ENCODE measurements around the gene TRAF2.

The TRAF2 gene

DNA sequence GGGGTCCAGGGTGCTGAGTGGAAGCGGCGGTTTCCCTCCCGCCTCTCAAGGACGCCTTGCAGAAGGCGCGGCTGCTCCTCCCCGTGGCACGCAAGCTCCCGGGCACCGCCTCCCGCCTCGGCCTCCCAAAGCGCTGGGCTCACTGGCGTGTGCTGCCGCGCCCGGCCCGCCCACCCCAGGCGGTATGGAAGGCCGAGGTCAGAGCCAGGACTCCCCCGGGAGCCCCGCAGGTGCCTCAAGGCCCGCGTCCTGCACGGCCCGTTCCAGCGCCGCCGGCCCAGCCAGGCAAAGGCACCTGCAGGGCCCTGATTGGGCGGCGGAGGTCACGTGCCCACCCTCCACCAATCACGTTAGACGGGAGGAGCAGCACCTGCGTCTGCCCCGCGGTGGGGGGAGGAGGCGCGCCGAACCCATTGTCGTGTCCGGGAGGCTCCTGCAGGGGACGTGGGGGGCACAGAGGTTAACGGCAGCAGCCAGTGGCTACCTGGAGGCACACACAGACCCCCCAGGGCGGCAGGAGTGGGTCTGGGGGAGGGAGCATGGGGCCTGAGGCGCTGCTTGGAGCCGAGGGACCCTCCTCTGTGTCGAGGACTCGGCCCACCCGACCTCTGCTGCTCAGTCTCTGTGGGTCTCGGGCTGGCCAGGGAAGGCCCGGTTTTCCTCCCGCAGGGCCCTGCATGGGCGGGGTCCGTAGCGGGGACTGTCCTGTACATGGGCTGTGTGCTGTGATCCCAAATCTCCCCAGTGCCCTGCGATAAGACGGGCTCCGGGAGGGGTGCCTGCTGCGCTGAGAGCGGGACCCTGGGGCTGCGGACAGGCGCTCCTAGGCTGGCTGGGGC lies 63.7 kb downstream of the TRAF2 start:
- peak; percentile 97 for DNase-seq

DNA sequence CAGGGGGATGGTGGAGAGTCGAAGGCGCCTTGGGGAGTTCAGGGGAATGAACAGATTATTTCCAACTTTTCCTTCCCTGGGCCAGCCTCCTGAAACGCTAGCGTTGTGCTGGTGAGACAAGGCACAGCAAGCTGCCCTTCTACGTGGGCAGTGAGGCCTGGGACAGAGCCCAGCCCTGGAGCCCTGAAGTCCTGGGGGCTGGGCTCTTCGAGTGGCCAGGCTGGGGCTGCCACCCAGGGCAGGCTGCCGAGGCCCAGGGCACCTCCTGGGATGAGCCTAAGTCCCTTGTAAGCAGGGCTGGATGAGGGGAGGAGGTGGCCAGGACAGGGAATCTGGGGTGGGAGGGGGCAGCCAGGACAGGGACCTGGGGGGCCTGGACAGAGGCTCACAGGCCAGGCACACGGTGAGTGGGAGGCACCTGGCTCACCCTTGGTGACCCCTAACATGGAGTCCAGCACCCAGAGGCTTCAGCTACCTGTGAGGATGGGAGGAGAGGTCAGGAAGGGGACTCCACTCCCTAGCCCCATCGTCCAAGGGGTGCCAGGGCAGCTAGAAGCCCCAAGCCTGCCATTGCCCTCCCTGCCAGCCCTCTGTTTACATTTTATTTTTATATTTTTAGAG lies 64.5 kb downstream of the TRAF2 start:
- DNase-seq: no peak

DNA sequence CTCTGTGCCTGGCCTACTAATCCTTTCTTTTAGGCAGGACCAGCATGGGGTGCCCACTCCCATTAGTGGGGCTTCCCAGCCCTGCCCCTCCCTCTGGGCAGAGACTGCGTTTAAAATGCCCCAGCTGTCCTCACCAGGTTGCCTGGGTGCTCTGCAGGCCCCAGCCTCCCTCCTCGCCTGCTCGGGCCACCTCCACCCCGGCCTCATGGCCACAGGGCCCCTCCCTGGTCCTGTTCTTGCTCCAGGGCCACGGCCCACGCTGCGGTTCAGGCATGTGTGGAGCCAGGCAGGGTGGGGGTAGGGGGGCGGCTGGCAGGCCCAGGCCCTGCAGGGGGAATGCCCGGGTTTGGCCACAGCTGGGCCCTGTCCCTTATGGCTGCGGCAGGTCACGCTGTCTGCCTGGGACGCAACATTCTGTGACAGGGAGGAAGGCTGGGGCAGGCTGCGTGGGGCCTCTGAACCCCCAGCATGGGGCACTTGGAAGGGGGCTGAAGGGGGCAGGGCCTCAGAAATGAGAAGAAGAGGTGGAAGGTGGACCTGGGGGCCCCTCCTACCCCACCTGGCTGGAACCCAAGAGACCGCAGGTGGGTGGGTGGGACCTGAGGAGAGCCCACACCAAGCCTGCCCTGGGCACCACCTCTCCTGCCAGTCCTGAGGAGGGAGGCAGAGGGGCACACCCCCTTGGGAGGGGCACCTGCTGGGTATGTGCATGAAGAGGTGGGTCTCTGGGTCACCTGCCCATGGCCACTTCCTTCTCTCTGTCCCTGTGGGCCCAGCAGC lies 65.4 kb downstream of the TRAF2 start, which contains the start of gene LCN12:
LCN12 (plus strand) TSS at position 733 of the 780 bp plus-strand sequence. CDS start 55 bp downstream, outside the sequence.
- no peak for DNase-seq

DNA sequence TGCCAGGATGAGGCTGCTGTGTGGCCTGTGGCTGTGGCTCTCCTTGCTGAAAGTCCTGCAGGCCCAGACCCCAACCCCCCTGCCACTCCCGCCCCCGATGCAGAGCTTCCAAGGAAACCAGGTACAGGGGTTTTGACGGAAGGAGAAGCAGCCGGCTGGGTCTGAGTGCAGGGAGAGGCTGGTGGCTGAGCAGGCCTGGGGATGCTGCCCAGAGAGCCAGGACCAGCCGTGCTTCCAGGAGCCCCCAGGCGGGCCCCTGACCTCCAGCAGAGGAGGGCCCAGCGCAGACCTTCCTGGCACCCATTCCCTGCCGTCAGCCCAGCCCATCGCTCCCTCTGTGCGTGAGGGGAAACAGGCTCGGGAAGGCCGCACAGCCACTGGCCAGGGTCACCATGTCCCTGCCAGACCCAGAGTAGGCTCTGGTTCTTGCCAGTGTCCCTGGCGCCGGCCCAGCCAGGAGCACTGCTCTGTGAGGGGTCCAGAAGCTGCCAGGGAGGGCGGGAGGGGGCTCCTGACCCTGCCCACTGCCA lies 66.1 kb downstream of the TRAF2 start:
- DNase-seq: no peak

DNA sequence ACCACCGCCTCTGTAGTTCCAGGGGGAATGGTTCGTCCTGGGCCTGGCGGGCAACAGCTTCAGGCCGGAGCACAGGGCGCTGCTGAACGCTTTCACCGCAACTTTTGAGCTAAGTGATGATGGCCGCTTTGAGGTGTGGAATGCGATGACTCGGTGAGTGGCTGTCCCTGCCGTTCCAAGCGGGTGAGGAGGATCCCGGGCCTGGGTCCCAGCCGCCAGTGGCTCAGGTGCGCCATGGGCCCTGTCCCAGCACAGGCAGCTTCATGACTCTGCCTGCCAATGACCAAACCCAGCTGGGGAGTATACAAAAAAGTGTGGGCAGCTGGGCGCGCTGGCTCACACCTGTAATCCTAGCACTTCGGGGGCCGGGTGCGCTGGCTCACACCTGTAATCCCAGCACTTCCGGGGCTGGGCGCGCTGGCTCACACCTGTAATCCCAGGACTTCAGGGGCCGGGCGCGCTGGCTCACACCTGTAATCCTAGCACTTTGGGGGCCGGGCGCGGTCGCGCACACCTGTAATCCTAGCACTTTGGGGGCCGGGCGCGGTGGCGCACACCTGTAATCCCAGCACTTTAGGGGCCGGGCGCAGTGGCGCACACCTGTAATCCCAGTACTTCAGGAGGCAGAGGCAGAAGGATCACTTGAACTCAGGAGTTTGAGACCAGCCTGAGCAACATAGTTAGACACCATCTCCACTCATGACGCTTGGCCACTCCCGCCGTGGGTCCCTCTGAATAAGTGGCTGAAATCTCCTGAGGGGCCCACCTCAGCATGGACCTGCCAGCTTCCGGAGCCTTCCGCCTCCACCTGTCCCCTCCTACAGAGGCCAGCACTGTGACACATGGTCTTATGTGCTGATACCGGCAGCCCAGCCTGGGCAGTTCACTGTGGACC lies 66.8 kb downstream of the TRAF2 start:
- no peak for DNase-seq

DNA sequence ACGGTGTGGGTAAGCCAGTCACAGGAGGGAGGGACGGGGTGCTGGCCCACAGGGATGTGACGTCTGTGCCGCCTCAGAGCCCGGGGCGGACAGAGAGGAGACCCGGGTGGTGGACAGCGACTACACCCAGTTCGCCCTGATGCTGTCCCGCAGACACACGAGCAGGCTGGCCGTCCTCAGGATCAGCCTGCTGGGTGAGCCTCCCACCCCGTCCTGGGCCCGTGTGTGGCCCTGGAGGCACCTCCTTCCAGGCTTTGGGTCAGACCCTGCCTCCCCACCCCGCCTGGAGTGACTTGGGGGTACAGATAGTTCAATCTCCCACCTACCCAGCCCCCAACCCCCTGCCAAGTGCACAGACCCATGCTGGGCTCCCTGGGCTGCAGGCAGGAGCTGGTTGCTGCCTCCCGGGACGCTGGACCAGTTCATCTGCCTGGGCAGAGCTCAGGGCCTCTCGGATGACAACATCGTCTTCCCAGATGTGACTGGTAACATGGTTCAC lies 67.5 kb downstream of the TRAF2 start:
- no peak for DNase-seq

DNA sequence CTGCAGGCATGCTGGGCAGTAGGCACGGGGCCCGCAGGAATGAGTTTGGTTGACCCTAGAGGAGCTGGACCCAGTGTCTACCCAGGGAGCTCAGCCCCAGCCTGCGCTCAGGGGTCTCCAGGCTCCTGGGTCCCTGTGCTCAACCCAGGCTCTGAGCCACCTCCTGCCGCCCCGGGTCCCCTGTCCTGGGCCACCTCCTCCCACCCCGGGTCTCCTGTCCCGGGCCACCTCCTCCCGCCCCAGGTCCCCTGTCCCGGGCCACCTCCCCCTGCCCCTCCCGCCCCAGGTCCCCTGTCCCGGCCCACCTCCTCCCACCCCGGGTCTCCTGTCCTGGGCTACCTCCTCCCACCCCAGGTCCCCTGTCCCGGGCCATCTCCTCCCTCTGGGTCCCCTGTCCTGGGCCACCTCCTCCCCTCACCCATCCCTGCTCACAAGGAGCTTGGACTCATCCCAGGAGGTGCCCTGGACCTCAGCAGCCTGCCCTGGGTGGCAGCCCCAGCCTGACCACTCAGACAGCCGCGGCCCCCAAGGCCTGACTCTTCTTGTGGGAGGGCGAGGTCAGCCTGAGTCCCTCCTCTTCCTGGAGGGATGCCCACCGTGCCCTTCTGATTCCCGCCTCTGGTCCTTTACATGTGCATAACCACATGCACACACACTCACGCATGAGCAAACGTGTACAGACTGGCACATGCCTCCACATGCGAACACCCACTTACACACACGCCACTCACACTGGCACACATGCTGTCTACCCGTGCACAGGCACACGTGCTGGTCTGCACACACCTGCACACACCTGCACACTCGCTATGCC lies 68.2 kb downstream of the TRAF2 start:
- no peak for DNase-seq

DNA sequence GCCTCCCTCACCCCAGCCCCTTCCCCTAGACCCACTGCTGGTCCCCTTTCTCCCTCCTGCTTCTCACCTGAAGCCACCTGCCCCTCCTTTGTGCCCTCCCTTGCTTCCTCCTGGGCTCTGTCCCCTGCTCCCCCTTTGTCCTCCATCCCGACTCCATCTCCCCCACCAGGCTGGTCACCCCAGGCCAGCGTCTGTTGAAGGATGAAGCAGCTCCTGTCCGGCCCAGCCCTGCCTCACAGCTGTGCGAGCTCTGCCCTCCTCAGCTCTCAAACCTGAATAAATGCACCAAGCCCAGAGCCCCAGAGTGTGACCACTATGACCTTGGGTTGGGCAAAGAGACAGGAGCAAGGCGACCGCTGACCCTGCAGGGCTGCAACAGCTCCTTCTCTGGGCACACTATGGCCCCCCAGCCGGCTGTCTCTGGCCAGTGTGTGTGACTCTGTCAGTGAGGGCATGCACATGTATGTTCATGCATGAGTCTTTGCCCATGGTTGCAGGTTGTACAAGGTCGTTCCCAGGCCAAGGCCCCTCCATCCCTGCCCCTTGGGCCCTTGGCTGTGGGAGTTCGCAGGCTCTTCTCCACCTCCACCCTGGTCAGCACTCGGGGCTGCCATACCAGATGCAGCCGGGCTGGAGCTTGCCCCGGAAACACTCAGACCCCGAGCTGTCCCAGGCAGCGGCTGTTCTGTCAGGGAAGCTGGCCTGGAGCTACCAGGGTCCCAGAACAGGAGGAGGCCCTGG lies 69.1 kb downstream of the TRAF2 start:
- DNase-seq: no peak

DNA sequence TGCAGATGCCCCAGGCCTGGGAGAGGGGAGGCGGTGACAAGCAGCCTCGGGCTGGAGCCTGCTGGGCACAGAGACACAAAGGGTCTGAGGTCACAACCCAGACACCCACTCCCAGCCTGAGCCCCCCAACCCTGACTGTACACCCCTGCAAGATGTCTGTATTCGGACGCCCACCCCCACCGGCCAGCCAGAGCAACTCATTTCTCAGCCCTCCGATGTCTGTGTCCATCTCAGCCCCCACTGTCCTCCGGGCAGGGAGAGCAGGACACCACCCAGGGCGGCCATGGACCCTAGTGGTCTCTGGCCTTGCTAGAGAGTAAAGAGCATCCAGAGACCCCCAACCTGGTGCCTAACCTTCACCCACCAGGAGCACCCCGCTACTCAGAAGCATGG lies 69.6 kb downstream of the TRAF2 start:
- no peak for DNase-seq

DNA sequence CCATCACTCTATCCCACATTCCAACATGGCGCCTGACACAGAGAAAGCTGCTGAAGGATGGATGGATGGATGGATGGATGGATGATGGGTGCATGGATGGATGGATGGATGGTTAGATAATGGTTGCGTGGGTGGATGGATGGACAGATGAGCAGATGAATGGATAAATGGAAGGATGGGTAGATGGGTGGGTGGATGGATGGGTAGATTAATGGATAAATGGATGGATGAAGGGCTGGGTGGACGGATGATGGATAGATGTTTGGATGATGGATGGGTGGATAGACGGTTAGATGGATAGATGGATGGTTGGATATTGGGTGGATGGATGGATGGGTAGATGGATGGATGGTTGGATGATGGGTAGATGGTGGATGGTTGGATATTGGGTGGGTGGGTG lies 70.3 kb downstream of the TRAF2 start:
- DNase-seq: no peak

DNA sequence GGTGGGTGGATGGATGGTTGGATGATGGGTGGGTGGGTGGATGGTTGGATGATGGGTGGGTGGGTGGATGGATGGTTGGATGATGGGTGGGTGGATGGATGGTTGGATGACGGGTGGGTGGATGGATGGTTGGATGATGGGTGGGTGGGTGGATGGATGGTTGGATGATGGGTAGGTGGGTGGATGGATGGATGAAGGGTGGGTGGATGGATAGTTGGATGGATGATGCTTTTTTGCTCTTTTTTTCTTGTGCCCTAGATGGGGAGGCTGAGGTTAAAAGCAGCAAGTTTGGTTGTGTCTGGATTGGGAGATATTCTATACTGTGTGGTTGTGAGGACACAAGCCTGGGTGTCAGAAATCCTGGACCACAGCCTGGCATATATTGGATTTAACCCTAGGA lies 71.1 kb downstream of the TRAF2 start:
- no peak for DNase-seq

DNA sequence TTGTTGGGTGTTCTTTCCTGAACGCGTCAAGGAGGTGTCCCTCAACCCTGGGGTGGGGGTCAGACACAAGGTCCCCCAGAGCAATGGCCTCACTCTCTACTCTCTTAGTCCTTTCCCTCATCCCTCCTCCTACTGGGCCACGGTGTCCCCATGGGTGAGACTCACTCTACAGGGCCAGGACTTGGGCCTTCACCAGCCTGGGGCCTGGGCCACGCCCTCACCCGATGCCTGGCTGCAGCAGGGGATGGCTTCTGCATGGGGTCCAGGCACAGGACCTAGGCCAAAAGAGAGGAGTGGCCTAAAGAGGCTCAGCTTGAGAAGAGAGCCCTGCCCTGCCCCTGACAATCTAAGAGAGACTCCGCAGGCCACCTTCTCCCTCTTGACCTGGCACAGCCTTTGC lies 71.6 kb downstream of the TRAF2 start:
- no peak for DNase-seq

DNA sequence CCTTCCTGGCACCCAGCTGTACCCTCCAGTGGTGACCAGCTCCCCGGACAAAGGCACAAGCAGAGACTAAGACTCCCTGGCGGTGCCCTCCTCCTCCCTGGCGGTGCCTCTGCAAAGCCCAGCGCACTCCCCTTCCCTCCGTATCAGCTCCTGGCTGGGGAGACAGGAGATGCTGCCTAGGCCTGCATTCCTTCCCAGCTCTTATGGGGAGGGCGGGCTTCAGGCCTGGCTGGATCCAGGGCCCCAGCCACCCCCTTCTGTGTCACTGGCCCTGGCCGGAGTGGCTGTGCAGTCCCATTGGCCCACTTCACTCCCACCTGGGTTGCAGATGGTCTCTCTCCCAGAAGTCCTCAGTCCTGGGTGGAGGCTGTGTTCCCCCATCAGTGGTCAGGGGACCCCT lies 72.2 kb downstream of the TRAF2 start:
- no peak for DNase-seq

DNA sequence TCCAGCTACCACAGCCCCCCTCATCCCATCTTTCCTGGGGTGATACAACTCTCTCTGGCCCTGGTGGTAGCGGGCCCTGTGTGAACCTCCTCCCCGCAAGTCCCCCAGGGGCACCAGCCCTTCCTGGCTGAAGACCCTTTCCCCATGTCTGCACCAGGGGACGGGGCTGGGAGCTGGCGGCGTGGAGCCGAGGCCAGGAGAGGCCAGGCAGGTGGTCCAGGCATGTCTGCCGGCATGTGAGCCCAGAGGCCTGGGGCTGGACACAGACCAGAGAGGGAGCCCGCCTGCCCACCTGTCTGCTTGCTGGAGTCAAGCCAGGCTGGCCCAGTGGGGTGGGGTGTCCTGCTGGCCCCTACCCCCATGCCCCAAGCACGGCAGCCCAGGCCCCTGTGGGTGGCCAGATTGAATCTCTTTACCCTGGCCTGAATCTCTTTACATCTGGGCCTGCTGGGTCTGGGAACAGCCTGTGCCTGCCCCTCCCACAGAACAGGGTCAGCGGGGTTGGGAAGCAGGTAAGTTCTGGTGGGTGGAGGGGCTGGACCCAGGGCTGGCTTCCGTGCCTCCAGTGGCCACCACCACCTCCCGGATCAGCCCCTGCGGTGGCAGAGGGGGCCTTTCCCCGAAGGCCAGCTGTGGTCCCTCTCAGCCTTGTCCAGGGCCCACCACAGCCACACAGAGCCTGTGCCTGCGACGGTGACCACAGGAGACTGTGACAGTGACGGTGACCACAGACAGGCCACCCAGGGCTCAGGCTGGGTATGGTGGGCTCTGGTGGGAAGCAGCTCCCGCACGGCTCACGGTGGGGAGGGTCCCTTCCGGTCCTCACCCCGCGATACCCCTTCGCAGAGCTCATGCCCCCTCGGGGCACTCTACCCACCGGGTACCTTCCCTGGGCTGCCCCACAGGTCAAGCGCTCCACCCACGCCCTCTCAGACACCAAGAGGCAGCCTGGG lies 72.9 kb downstream of the TRAF2 start:
- no peak for DNase-seq

DNA sequence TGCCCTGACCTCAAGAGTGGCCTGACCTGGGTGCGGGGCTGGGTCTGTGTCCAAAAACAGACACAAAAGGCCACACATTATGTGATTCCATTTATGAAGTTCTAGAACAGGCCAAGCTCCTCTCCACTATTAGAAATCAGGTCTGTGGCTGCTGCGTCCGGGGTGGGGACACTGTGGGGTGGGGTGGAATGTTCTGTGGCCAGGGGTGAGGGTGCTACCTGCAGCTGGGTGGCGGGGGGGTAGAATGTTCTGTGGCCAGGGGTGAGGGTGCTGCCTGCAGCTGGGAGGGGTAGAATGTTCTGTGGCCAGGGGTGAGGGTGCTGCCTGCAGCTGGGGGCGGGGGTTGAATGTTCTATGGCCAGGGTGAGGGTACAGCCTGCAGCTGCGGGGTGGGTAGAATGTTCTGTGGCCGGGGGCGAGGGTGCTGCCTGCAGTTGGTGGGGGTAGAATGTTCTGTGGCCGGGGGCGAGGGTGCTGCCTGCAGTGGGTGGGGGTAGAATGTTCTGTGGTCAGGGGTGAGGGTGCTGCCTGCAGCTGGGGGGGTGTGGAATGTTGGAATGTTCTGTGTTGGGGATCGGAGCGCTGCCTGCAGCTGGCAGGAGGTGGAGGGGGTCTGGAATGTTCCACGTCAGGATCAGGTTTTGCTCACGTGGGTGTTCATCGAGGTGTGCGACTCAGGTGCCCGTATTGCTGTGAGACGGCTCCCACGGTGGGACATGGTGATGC lies 74.1 kb downstream of the TRAF2 start:
- DNase-seq: no peak

DNA sequence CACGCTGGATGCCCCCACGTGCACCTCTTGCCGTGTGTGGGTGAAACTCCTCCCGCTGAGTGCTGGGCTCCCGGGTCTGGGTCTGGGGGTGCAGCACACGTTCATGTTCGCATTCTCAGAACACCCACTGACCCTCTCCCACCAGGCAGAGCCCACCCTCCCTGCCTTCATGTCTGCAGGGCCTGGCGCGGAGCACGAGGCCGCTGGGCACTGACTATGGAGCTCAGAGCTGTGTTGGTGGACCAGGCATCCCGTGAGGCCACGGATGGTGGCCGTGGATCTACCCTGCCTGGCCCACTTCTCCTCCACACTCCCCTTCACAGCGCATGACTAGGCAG lies 74.6 kb downstream of the TRAF2 start:
- DNase-seq: no peak

DNA sequence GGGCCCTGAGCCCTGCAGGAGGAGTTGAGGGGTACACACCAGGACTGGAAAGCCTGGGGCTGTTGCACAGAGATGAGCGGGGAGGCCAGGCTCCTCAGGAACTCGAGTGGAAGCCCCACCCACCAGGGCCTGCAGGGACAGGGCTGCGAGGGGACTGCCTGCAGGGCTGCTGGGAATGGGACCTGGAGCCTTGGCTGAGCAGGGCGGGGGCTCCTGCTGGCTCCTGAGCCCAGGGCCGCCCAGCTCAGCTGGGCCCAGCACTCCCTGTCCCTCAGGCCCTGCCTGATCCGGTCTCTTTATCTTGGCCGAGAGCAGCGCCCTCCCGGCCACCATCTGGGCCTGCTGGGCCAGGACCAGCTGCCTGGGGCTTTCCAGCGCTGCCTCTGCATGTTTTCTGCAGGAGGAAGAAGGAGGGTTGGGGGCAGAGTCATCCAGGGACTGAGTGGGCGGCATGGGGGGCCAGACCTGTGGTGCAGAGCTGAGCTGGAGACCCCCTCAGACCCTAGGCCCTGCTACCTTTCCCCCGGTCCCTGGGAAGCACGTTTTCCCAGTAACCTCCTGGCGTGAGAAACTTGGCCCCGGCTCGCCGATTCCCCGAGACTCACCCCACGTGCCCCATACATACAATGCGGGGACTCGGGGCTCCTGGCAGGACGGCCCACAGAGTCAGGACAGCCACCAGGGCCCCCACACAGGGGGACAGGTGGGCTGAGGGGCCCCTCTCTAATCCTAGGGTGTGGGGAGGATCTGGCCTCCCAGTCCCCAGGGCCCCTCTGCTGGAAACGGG lies 75.2 kb downstream of the TRAF2 start:
- DNase-seq: no peak

DNA sequence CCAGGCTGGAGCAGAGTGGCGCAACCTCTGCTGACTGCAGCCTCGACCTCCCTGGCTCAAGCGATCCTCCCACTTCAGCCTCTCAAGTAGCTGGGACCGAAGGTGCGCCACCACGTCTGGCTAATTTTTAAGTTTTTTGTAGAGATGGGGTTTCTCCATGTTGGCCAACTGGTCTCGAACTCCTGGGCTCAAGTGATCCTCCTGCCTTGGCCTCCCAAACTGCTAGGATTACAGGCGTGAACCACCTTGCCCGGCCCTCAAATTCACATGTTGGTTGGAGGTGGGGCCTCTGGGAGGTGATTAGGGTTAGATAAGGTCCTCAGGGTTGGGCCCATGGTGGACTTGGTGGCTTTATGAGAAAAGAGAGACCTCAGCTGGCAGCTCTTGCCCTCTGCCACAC lies 75.8 kb downstream of the TRAF2 start:
- no peak for DNase-seq
